K562 (cell line): Measurements from ENCODE around the gene LINC00632. TPM values are rescaled to one million over a fixed set of nuclear protein-coding genes. Genes with fewer than 3 reads are reported as not detected.

Experiments
- ATAC-seq: fragments of 200-7000 bp; cut with Tn5 transposase; 3 replicates; pipeline ENCODE4 v1.9.1; 2020; ENCODE audit warnings: moderate library complexity
- BruUV-seq: library from RNA; stranded (reverse); fragments of 400-500 nt; replicated peaks from 2 replicates; lab custom pipeline; 2021; lab: Mats Ljungman, UMichigan
- CTCF ChIA-PET: fragments of 300-600 bp; formaldehyde crosslinking; extraction: SDS; loops from one replicate; lab custom pipeline; 2021; ENCODE audit warnings: low intra/inter-chr PET ratio; lab: Yijun Ruan, JAX
- POLR2A ChIA-PET: fragments of 300-600, 350-650 bp; sonication (Branson Sonifier 250); formaldehyde crosslinking; extraction: SDS; loops from one replicate; lab custom pipeline; 2021; ENCODE audit warnings: antibody characterized with exemption, inconsistent platforms; lab: Yijun Ruan, JAX
- DNase-seq, 4 experiments: peaks; one replicate each; pipeline versions ENCODE4 v3.0.0 to v3.0.0-alpha.2; 2011 to 2018; ENCODE audit warnings: low spot score in 3 of 4, mixed read lengths in 3 of 4; ENCODE audit errors: extremely low read depth in 1 of 4
- FAIRE-seq: peaks from 2 replicates; lab custom pipeline; 2011; peaks lifted over from hg19 to GRCh38; lab: Jason Lieb, UNC
- H2AFZ ChIP-seq: 2 replicates; pipeline ENCODE4 v1.6.0; 2011; ENCODE audit warnings: low read depth, low read length, control low read depth, inconsistent platforms
- H3K27ac ChIP-seq: fragments of 200-600 bp; 3 replicates; pipeline ENCODE4 v1.8.0; 2011; ENCODE audit warnings: low read depth, mild to moderate bottlenecking, control low read depth, inconsistent platforms, low read length, moderate library complexity, mixed read lengths; ENCODE audit errors: extremely low read depth
- H3K27me3 ChIP-seq, 2 experiments: fragments of 300-600 bp in 1 of 2; 2 replicates in 1 of 2; 3 replicates in 1 of 2; pipeline versions ENCODE4 v1.6.0 to v1.8.0; 2011; ENCODE audit warnings: inconsistent platforms in 2 of 2, low read length in 2 of 2, mild to moderate bottlenecking in 1 of 2, mixed read lengths in 1 of 2, moderate library complexity in 1 of 2; ENCODE audit not compliant: control insufficient read depth in 2 of 2, insufficient read depth in 2 of 2
- H3K36me3 ChIP-seq: fragments of 300-600 bp; 3 replicates; pipeline ENCODE4 v1.8.0; 2011; ENCODE audit warnings: mild to moderate bottlenecking, low read length, inconsistent platforms; ENCODE audit not compliant: control insufficient read depth, insufficient read depth
- H3K4me1 ChIP-seq, 2 experiments: fragments of 200-600 bp in 1 of 2; replicated peaks in 1 of 2; 2 replicates in 1 of 2; 3 replicates in 1 of 2; pipeline versions ENCODE4 v1.5.1 to v1.8.0; 2011; ENCODE audit warnings: inconsistent platforms in 2 of 2, low read length in 2 of 2, mild to moderate bottlenecking in 1 of 2, mixed read lengths in 1 of 2, moderate library complexity in 1 of 2; ENCODE audit not compliant: control insufficient read depth in 2 of 2, insufficient read depth in 2 of 2
- H3K4me2 ChIP-seq: 2 replicates; pipeline ENCODE4 v1.6.1; 2011; ENCODE audit warnings: low read length, control low read depth, inconsistent platforms, mixed read lengths; ENCODE audit not compliant: insufficient read depth
- H3K4me3 ChIP-seq: fragments of 200-600 bp; sonication (generic), shearing (Covaris generic); 2 replicates; pipeline ENCODE4 v1.5.1; 2016; ENCODE audit warnings: control low read depth, inconsistent platforms
- H3K79me2 ChIP-seq: fragments of 200-600 bp; 3 replicates; pipeline ENCODE4 v1.8.0; 2011; ENCODE audit warnings: low read length, inconsistent platforms; ENCODE audit not compliant: control insufficient read depth, insufficient read depth
- H3K9ac ChIP-seq, 2 experiments: 2 replicates each; pipeline versions ENCODE4 v1.6.0 to v1.6.1; 2011; ENCODE audit warnings: low read depth in 2 of 2, low read length in 2 of 2, control low read depth in 1 of 2, inconsistent platforms in 1 of 2, mild to moderate bottlenecking in 1 of 2, mixed read lengths in 1 of 2; ENCODE audit not compliant: insufficient read depth in 1 of 2
- H3K9me1 ChIP-seq: one replicate; pipeline ENCODE4 v1.6.0; 2011; ENCODE audit warnings: inconsistent platforms, mild to moderate bottlenecking, low read length, moderate library complexity; ENCODE audit not compliant: control insufficient read depth, insufficient read depth
- H3K9me3 ChIP-seq: replicated peaks from 2 replicates; pipeline ENCODE4 v1.5.1; 2011; ENCODE audit warnings: low read depth, low read length, inconsistent platforms; ENCODE audit not compliant: control insufficient read depth, insufficient read depth
- H4K20me1 ChIP-seq: replicated peaks from 2 replicates; pipeline ENCODE4 v1.6.1; 2011; ENCODE audit warnings: low read length, inconsistent platforms, mixed read lengths; ENCODE audit not compliant: control insufficient read depth, insufficient read depth
- CUX1 ChIP-seq: fragments of 200-800 bp; sonication (Bioruptor generic); IDR thresholded peaks from 2 replicates; pipeline ENCODE4 v1.6.1; 2016; ENCODE audit warnings: missing genetic modification characterization, missing compliant biosample characterization
- ETS1 ChIP-seq: conservative IDR thresholded peaks from 2 replicates; pipeline ENCODE4 v1.6.1; 2011; ENCODE audit warnings: low read depth, mild to moderate bottlenecking, low read length; ENCODE audit not compliant: control insufficient read depth
- NR4A1 ChIP-seq, 2 experiments: fragments of 250-450 bp in 1 of 2; fragments of 450-650 bp in 1 of 2; sonication (Bioruptor Pico) in 1 of 2; IDR thresholded peaks; 2 replicates each; pipeline versions ENCODE4 v1.4.0 to v1.6.1; 2016 to 2020; ENCODE audit warnings: mild to moderate bottlenecking in 2 of 2, missing compliant biosample characterization in 1 of 2, missing genetic modification characterization in 1 of 2, moderate library complexity in 1 of 2
- ZBTB17 ChIP-seq: fragments of 450-650 bp; formaldehyde crosslinking; IDR thresholded peaks from 2 replicates; pipeline ENCODE4 v1.4.0; 2020; ENCODE audit warnings: mild to moderate bottlenecking
- ZBTB8A ChIP-seq: fragments of 450-650 bp; IDR thresholded peaks from 2 replicates; pipeline ENCODE4 v1.6.1; 2018; ENCODE audit warnings: mild to moderate bottlenecking, moderate library complexity; ENCODE audit not compliant: partially characterized antibody
- ZNF398 ChIP-seq: fragments of 250-450 bp; sonication (Bioruptor Pico); IDR thresholded peaks from 2 replicates; pipeline ENCODE4 v1.8.0; 2021; ENCODE audit warnings: moderate library complexity, mild to moderate bottlenecking, inconsistent platforms
- WGBS: fragments of 100-300 bp; shearing (Covaris generic); methylation state at CpG from one replicate; pipeline ENCODE4 v1.1.6; 2016; ENCODE audit warnings: low coverage, mixed read lengths; ENCODE audit not compliant: insufficient coverage; ENCODE audit errors: missing lambda C conversion rate; 5-methylcytosine and 5-hydroxymethylcytosine counted together
- in situ Hi-C: fragments of 300-500 bp; cut with MboI; formaldehyde crosslinking; loops from 4 replicates; pipeline ENCODE4 v1.15.0; 2018; ENCODE audit warnings: inconsistent platforms, mixed read lengths
- intact Hi-C: fragments of 100-400 bp; cut with micrococcal nuclease; formaldehyde crosslinking; loops from 2 replicates; pipeline ENCODE4 v1.14.2; 2022
- polyA plus RNA-seq, 8 experiments: library from polyadenylated mRNA; depleted of rRNA in 4 of 8; stranded (reverse) in 5 of 8; unstranded in 3 of 8; fragments of >200 nt; fragmentation: Nextera tagmentation in 2 of 8; fragmentation: Illumina TruSeq in 1 of 8; extraction: Ambion mirVana in 2 of 8; extraction: Trizol in 1 of 8; gene quantifications; 2 replicates each; pipeline versions ENCODE4 v1.2.1 to v1.2.3, GENCODE V29; 2011 to 2014; ENCODE audit warnings: inconsistent platforms in 1 of 8, missing spikeins in 1 of 8
- total RNA-seq, 7 experiments: library from RNA; depleted of rRNA in 6 of 7; stranded (reverse); fragments of >200 nt in 6 of 7; fragmentation: Illumina TruSeq in 2 of 7; extraction: Trizol in 2 of 7; gene quantifications; 2 replicates each; pipeline versions ENCODE4 v1.2.1 to v1.2.3, GENCODE V29; 2011 to 2021; ENCODE audit warnings: low replicate concordance in 1 of 7

LINC00632 gene
- total and polyA plus RNA-seq, 9 of the 15 experiments (the other 6 are each of a cell fraction or from before 2014, with no cell fraction given), result 0.06 to 0.20 TPM; not detected in 7

GRCh38 chrX:140756941-140757340 lies 47.4 kb downstream of the LINC00632 start:
- Histone ChIP-seq H3K36me3 (no peaks in the 10 kb centered on the region), H3K9me3 (no peaks in the 10 kb centered on the region), H4K20me1 (no peaks in the 10 kb centered on the region), H2AFZ (no peak overlapping the region), H3K9ac (no peak overlapping the region), H3K27me3 (no peaks in the 10 kb centered on the region), H3K4me3 (no peak overlapping the region), H3K9me1 (no peaks in the 10 kb centered on the region), H3K4me2 (no peak overlapping the region), H3K27ac (no peak overlapping the region), H3K79me2 (no peaks in the 10 kb centered on the region), H3K4me1 (no peaks in the 10 kb centered on the region)
- WGBS, result 1% methylated on average over 6 of the region's 6 CpGs
- no TSS peak for BruUV-seq
- ChIA-PET CTCF (no interaction called here), POLR2A (no interaction called here)
- in situ Hi-C loops, result no loop called here
- DNase-seq (no peak), ATAC-seq (no peak), FAIRE-seq (no peak)
- intact Hi-C loops, result no loop called here
- TF ChIP-seq ETS1 (no peak), ZBTB8A (no peak), NR4A1 (CRISPR knock-in tag; IDR thresholded peaks at IDR 0.05) (no peak), NR4A1 (tag; IDR thresholded peaks at IDR 0.05) (no peak), ZBTB17 (CRISPR knock-in tag) (no peak), CUX1 (CRISPR knock-in tag) (no peak), ZNF398 (no peak)
